Mesendoderm (in vitro differentiated cells): ENCODE results near the gene ZDHHC17.

Source experiments
- DNase-seq: peaks from one replicate; pipeline ENCODE4 v3.0.0; 2013
- H2AK5ac ChIP-seq: 2 replicates; pipeline ENCODE4 v1.6.1; 2013; ENCODE audit warnings: low read length, inconsistent platforms
- H2BK120ac ChIP-seq: 2 replicates; pipeline ENCODE4 v1.6.1; 2013; ENCODE audit warnings: low read depth, mild to moderate bottlenecking, low read length, moderate library complexity, mixed read lengths
- H2BK15ac ChIP-seq: replicated peaks from 2 replicates; pipeline ENCODE4 v1.6.1; 2013; ENCODE audit warnings: low read depth, mild to moderate bottlenecking, moderate library complexity
- H2BK5ac ChIP-seq: 2 replicates; pipeline ENCODE4 v1.6.1; 2013; ENCODE audit warnings: low read length, inconsistent platforms
- H3K18ac ChIP-seq: 2 replicates; pipeline ENCODE4 v1.6.1; 2013; ENCODE audit warnings: mild to moderate bottlenecking, low read length, mixed read lengths
- H3K23ac ChIP-seq: one replicate; pipeline ENCODE4 v1.6.1; 2013; ENCODE audit warnings: low read length
- H3K27ac ChIP-seq: 2 replicates; pipeline ENCODE4 v1.5.1; 2013; ENCODE audit warnings: low read depth, mild to moderate bottlenecking, inconsistent platforms, low read length, moderate library complexity
- H3K27me3 ChIP-seq: 2 replicates; pipeline ENCODE4 v1.6.1; 2013; ENCODE audit warnings: low read length, control low read depth, mild to moderate bottlenecking, inconsistent platforms; ENCODE audit not compliant: insufficient read depth, poor library complexity
- H3K36me3 ChIP-seq: 2 replicates; pipeline ENCODE4 v1.6.1; 2013; ENCODE audit warnings: low read length, inconsistent platforms; ENCODE audit not compliant: control insufficient read depth, insufficient read depth
- H3K4ac ChIP-seq: one replicate; pipeline ENCODE4 v1.6.1; 2013; ENCODE audit warnings: low read depth, mild to moderate bottlenecking, low read length, moderate library complexity
- H3K4me1 ChIP-seq: 2 replicates; pipeline ENCODE4 v1.6.1; 2013; ENCODE audit warnings: low read depth, low read length, inconsistent platforms; ENCODE audit not compliant: control insufficient read depth
- H3K4me2 ChIP-seq: 2 replicates; pipeline ENCODE4 v1.6.1; 2013; ENCODE audit warnings: low read length
- H3K4me3 ChIP-seq: 2 replicates; pipeline ENCODE4 v1.5.1; 2013; ENCODE audit warnings: mild to moderate bottlenecking, low read length
- H3K56ac ChIP-seq: one replicate; pipeline ENCODE4 v1.6.1; 2013; ENCODE audit warnings: low read length
- H3K79me1 ChIP-seq: 2 replicates; pipeline ENCODE4 v1.6.1; 2013; ENCODE audit warnings: low read length, inconsistent platforms
- H3K79me2 ChIP-seq: 2 replicates; pipeline ENCODE4 v1.6.1; 2013; ENCODE audit warnings: mild to moderate bottlenecking, low read length; ENCODE audit not compliant: control insufficient read depth, insufficient read depth
- H3K9ac ChIP-seq: 2 replicates; pipeline ENCODE4 v1.6.1; 2013; ENCODE audit warnings: low read length, inconsistent platforms
- H4K5ac ChIP-seq: one replicate; pipeline ENCODE4 v1.6.1; 2013; ENCODE audit warnings: low read length
- H4K8ac ChIP-seq: one replicate; pipeline ENCODE4 v1.6.1; 2013; ENCODE audit warnings: low read depth, mild to moderate bottlenecking, control low read depth, low read length, moderate library complexity
- WGBS: extraction: QIAGEN DNeasy Blood & Tissue Kit; methylation state at CpG from one replicate; pipeline ENCODE4 v1.1.7; 2013; ENCODE audit warnings: low lambda C conversion rate, missing lambda C conversion rate; ENCODE audit not compliant: insufficient coverage; ENCODE audit errors: extremely low coverage; 5-methylcytosine and 5-hydroxymethylcytosine counted together

ZDHHC17 gene

DNA sequence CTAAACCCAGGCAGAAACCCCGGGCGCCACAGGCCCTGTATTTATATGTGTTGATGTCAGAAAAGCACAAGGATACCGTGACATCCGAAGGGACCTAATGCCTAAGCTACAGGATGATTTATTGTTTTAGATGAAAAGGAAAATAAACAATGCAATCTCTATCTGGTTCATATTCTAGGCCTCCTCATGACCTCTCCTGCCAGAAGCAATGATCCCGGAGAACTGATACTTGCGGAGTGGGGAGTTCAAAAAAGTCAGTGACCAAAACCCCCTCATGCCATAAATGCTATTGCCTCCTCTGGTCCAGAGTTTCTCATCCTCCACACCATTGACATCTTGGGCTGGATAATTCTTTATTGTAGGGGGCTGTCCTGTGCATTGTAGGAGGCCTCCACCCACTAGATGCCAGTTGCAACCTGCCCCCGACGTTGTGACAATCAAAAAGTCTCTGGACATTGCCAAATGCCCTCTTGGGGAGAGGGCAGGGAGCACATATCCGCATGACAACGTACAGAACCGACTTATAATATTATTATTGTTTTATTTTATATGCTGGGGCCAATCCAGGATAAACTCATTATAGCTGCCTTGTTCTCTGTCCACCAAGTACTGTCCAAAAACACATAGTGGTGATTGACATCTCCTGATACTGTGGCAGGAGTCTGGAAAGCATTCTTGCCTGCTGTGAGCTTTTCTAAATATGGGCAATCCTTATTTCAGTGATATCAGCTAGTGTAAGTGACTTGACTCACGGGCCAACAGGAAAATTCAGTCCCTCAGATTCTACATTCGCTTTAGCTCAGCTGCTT, 116.0 kb downstream of the ZDHHC17 start:
- H3K4me1 ChIP-seq: peaks cover 5% of the 10 kb centered on the region

DNA sequence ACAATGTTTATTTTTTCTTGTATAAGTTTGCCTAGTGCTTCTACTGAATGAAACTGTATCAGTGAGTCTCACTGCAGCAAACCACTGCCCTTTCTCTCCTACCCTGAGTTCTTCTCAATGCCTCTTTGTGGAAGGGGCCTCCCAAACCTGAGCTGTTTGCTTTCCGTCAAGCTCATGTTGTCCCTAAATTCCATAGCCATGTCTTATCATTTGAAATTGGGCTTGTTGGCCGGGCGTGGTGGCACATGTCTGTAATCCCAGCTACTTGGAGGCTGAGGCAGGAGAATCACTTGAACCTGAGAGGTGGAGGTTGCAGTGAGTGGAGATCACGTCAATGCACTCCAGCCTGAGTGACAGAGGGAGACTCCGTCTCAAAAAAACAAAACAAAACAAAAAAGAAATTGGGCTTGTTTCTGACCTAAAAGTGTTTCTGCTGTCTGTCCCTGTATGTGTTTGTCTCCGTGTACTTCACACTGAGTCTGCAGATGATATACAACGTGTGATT, 116.7 kb downstream of the ZDHHC17 start:
- no peak for DNase-seq
- Histone ChIP-seq H3K27ac (no peak overlapping the region), H3K4me1 (peaks cover 5% of the 10 kb centered on the region), H3K4ac (no peak overlapping the region), H3K79me1 (peaks cover 5% of the 10 kb centered on the region), H3K4me3 (no peak overlapping the region), H4K5ac (no peak overlapping the region), H2BK120ac (no peak overlapping the region), H3K36me3 (no peaks in the 10 kb centered on the region), H3K4me2 (no peak overlapping the region), H3K18ac (no peak overlapping the region), H3K9ac (no peak overlapping the region), H2BK5ac (no peak overlapping the region), H4K8ac (no peak overlapping the region), H3K27me3 (no peaks in the 10 kb centered on the region), H2BK15ac (no peak overlapping the region), H3K79me2 (peaks cover 11% of the 10 kb centered on the region), H3K23ac (no peak overlapping the region), H3K56ac (no peak overlapping the region), H2AK5ac (no peak overlapping the region)
- no CpG with 5 or more reads among the region's 7 CpGs for WGBS

More for the DNA sequence above, 116.0 kb downstream of the ZDHHC17 start:
- no peak overlapping the region for H3K4me3 ChIP-seq
- DNase-seq: no peak
- no peak overlapping the region for H3K4ac ChIP-seq
- peaks cover 14% of the 10 kb centered on the region for H3K79me2 ChIP-seq
- no peak overlapping the region for H2AK5ac ChIP-seq
- no peaks in the 10 kb centered on the region for H3K36me3 ChIP-seq
- WGBS: no CpG with 5 or more reads among the region's 13 CpGs
- H3K79me1 ChIP-seq: peaks cover 6% of the 10 kb centered on the region
- peak overlapping the region; percentile 95 for H3K56ac ChIP-seq
- no peak overlapping the region for H2BK15ac ChIP-seq
- no peak overlapping the region for H4K5ac ChIP-seq
- H2BK5ac ChIP-seq: no peak overlapping the region
- H3K23ac ChIP-seq: no peak overlapping the region
- no peaks in the 10 kb centered on the region for H3K27me3 ChIP-seq
- no peak overlapping the region for H2BK120ac ChIP-seq
- peak overlapping the region; percentile 78 for H3K4me2 ChIP-seq
- no peak overlapping the region for H3K27ac ChIP-seq
- no peak overlapping the region for H4K8ac ChIP-seq
- H3K9ac ChIP-seq: peak overlapping the region; percentile 88
- no peak overlapping the region for H3K18ac ChIP-seq

DNA sequence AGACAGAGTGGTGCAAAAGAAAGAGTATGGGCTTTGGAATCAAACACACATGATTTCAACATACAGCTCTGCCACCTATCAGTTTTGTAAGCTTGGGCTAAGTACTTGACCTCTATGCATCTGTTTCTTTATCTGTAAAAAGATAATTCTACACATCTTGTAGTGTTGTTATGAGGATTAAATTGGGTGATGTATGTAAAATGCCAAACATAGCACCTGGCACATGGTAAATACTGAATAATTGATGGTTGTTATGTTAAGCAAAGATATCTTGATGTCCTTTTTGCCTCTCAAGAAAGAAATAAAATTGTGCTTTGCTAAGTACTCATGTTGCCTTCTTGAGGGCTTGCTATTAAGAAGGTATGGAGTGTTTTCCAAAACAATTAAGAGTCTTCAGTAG, 117.2 kb downstream of the ZDHHC17 start:
- H3K4ac ChIP-seq: no peak overlapping the region
- H2BK120ac ChIP-seq: no peak overlapping the region
- peaks cover 5% of the 10 kb centered on the region for H3K79me1 ChIP-seq
- no peak overlapping the region for H2BK15ac ChIP-seq
- H3K18ac ChIP-seq: no peak overlapping the region
- H3K27me3 ChIP-seq: no peaks in the 10 kb centered on the region
- no peak overlapping the region for H3K4me3 ChIP-seq
- peaks cover 11% of the 10 kb centered on the region for H3K79me2 ChIP-seq
- no peak overlapping the region for H2AK5ac ChIP-seq
- H3K56ac ChIP-seq: no peak overlapping the region
- H2BK5ac ChIP-seq: no peak overlapping the region
- no peak overlapping the region for H4K5ac ChIP-seq
- no peak overlapping the region for H3K4me2 ChIP-seq
- H3K23ac ChIP-seq: no peak overlapping the region
- no peak for DNase-seq
- no peak overlapping the region for H4K8ac ChIP-seq
- no peaks in the 10 kb centered on the region for H3K36me3 ChIP-seq
- no peak overlapping the region for H3K27ac ChIP-seq
- peaks cover 5% of the 10 kb centered on the region for H3K4me1 ChIP-seq
- no peak overlapping the region for H3K9ac ChIP-seq

- Histone ChIP-seq H2AK5ac (no peak overlapping the region), H3K4me1 (no peaks in the 10 kb centered on the region), H4K8ac (no peak overlapping the region), H3K18ac (no peak overlapping the region), H3K56ac (no peak overlapping the region), H3K36me3 (no peaks in the 10 kb centered on the region), H3K4me3 (no peak overlapping the region), H3K9ac (no peak overlapping the region), H2BK120ac (no peak overlapping the region), H3K27me3 (no peaks in the 10 kb centered on the region), H4K5ac (no peak overlapping the region), H3K79me2 (peaks cover 2% of the 10 kb centered on the region), H3K27ac (no peak overlapping the region), H3K79me1 (peaks cover 2% of the 10 kb centered on the region), H3K23ac (no peak overlapping the region), H2BK5ac (no peak overlapping the region), H3K4me2 (no peak overlapping the region), H3K4ac (no peak overlapping the region), H2BK15ac (no peak overlapping the region)
- WGBS: no CpG with 5 or more reads among the region's 1 CpG
- DNase-seq: no peak
These were observed 118.5 kb downstream of the ZDHHC17 start for GRCh38 chr12:76882367-76882766.

GRCh38 chr12:76883151-76883550, 119.2 kb downstream of the ZDHHC17 start:
- Histone ChIP-seq H3K18ac (no peak overlapping the region), H3K27me3 (no peaks in the 10 kb centered on the region), H3K36me3 (no peaks in the 10 kb centered on the region), H3K9ac (no peak overlapping the region), H2BK120ac (no peak overlapping the region), H3K4me1 (no peaks in the 10 kb centered on the region), H4K8ac (no peak overlapping the region), H4K5ac (no peak overlapping the region), H3K4me3 (no peak overlapping the region), H2BK5ac (no peak overlapping the region), H3K4me2 (no peak overlapping the region), H3K23ac (no peak overlapping the region), H3K56ac (no peak overlapping the region), H3K79me2 (no peaks in the 10 kb centered on the region), H3K27ac (no peak overlapping the region), H2AK5ac (no peak overlapping the region), H3K79me1 (no peaks in the 10 kb centered on the region), H2BK15ac (no peak overlapping the region), H3K4ac (no peak overlapping the region)
- WGBS: no CpG with 5 or more reads among the region's 6 CpGs
- peak; percentile 50 for DNase-seq

GRCh38 chr12:76883811-76884210, 119.9 kb downstream of the ZDHHC17 start:
- H3K9ac ChIP-seq: no peak overlapping the region
- no peak for DNase-seq
- no peak overlapping the region for H4K5ac ChIP-seq
- H3K27me3 ChIP-seq: no peaks in the 10 kb centered on the region
- no peak overlapping the region for H3K27ac ChIP-seq
- H3K4me2 ChIP-seq: no peak overlapping the region
- H3K23ac ChIP-seq: no peak overlapping the region
- H2BK15ac ChIP-seq: no peak overlapping the region
- no peaks in the 10 kb centered on the region for H3K4me1 ChIP-seq
- no peak overlapping the region for H3K56ac ChIP-seq
- no peak overlapping the region for H3K18ac ChIP-seq
- H2BK5ac ChIP-seq: no peak overlapping the region
- no peak overlapping the region for H4K8ac ChIP-seq
- H3K36me3 ChIP-seq: no peaks in the 10 kb centered on the region
- H3K4me3 ChIP-seq: no peak overlapping the region
- H2AK5ac ChIP-seq: no peak overlapping the region
- no CpG with 5 or more reads among the region's 2 CpGs for WGBS
- no peak overlapping the region for H2BK120ac ChIP-seq
- H3K4ac ChIP-seq: no peak overlapping the region
- no peaks in the 10 kb centered on the region for H3K79me1 ChIP-seq
- H3K79me2 ChIP-seq: no peaks in the 10 kb centered on the region
